Midbrain (tissue), 1 donor: Measurements from ENCODE around the gene ATP1B3.
"Not testable (repeated sequence)": the region's sequence is repeated elsewhere in the genome, so short reads cannot be mapped to it uniquely, and the experiment has no call there.

ENCODE experiments used
- DNase-seq: peaks from one replicate; lab custom pipeline; 2025; lab: John Stamatoyannopoulos, UW

The ATP1B3 gene

GRCh38 chr3:141905129-141905528, 28.7 kb downstream of the ATP1B3 start:
- no peak for DNase-seq

- DNase-seq, result no peak
Observed at GRCh38 chr3:141909408-141909807, 33.0 kb downstream of the ATP1B3 start.

- not testable (repeated sequence) for DNase-seq
Observed at GRCh38 chr3:141909986-141910385, 33.5 kb downstream of the ATP1B3 start.

- no peak for DNase-seq
Observed at GRCh38 chr3:141913150-141913811, 36.8 kb downstream of the ATP1B3 start.

GRCh38 chr3:141914311-141914710, 37.9 kb downstream of the ATP1B3 start:
- no peak for DNase-seq

- no peak for DNase-seq
Observed at GRCh38 chr3:141915016-141915415, 38.6 kb downstream of the ATP1B3 start.

- no peak for DNase-seq
Observed at GRCh38 chr3:141915766-141916165, 39.3 kb downstream of the ATP1B3 start.

GRCh38 chr3:141920701-141921100, 44.3 kb downstream of the ATP1B3 start:
- DNase-seq, result no peak

GRCh38 chr3:141921316-141921715, 44.9 kb downstream of the ATP1B3 start:
- DNase-seq, result no peak

GRCh38 chr3:141925677-141926076, 49.2 kb downstream of the ATP1B3 start:
- not testable (repeated sequence) for DNase-seq

- no peak for DNase-seq
Observed at GRCh38 chr3:141926929-141927328, 50.5 kb downstream of the ATP1B3 start.

- DNase-seq, result no peak
Observed at GRCh38 chr3:141928631-141929270, 52.3 kb downstream of the ATP1B3 start.

GRCh38 chr3:141929341-141929995, 53.0 kb downstream of the ATP1B3 start:
- no peak for DNase-seq

- DNase-seq, result no peak
Observed at GRCh38 chr3:141930801-141931200, 54.4 kb downstream of the ATP1B3 start.

- no peak for DNase-seq
Observed at GRCh38 chr3:141933421-141934300, 57.2 kb downstream of the ATP1B3 start.

- DNase-seq, result no peak
Observed at GRCh38 chr3:141934354-141934753, 57.9 kb downstream of the ATP1B3 start.

GRCh38 chr3:141938011-141938500, 61.6 kb downstream of the ATP1B3 start:
- DNase-seq, result no peak

- no peak for DNase-seq
Observed at GRCh38 chr3:141939759-141940158, 63.3 kb downstream of the ATP1B3 start.

GRCh38 chr3:141940194-141940776, 63.8 kb downstream of the ATP1B3 start:
- no peak for DNase-seq

- DNase-seq, result no peak
Observed at GRCh38 chr3:141941093-141941492, 64.7 kb downstream of the ATP1B3 start.

GRCh38 chr3:141942006-141942405, 65.6 kb downstream of the ATP1B3 start:
- no peak for DNase-seq
